ENCODE results near the gene COL9A3.

Gene COL9A3

GRCh38 chr20:62792940-62793756, 23.7 kb upstream of the COL9A3 start:
- H3K4me3 ChIP-seq (ENCODE audit: low read depth, low read length) = no peak overlapping the region

GRCh38 chr20:62793757-62794006, 23.2 kb upstream of the COL9A3 start:
- TF ChIP-seq CTCF (IDR thresholded peaks at IDR 0.05; ENCODE audit: low read depth, low read length) = no peak
- peak overlapping the region; percentile 33 for H3K4me3 ChIP-seq (ENCODE audit: low read depth, low read length)

More at GRCh38 chr20:62792940-62793756, 23.7 kb upstream of the COL9A3 start:
- no peak for TF ChIP-seq CTCF (IDR thresholded peaks at IDR 0.05; ENCODE audit: low read depth, low read length)

DNA sequence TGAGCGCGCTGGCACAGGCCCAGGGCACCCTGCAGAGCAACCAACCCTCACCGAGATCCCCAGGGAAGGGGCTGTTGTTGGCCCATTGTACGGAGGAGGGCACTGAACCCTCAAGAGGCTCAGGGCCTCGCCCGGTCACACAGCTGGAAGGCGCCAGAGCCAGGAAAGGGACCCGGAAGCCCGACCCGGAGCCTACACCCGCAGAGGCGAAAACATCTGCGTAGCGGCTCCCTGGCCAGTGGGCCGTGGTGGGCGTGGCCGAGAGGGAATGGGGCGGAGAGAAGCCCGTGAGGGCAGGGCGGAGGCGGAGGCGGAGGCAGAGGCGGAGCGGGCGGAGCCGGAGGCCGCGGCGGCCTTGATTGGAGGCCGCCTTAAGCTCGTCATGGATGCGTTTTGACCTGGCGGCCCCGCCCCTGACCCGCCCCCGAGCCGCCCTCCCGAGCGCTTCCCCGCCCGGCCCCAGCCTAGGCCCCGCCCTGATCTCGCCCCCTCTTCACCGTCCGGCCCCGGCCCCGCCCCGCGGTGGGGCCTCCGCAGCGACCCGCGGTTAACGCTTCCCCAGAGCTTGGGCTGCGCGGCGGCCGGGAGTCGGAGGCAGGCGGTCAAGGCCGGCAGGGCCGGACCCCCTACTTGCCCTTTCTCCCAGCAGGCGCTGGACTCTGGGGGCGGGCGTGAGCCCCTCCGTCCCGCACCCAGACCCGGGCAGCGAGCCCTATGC, 22.7 kb upstream of the COL9A3 start:
- H3K4me3 ChIP-seq (ENCODE audit: low read depth, low read length) = peak overlapping the region; percentile 65

GRCh38 chr20:62795023-62795761, 21.7 kb upstream of the COL9A3 start:
- H3K4me3 ChIP-seq (ENCODE audit: low read depth, low read length) = peak overlapping the region; percentile 65
- TF ChIP-seq CTCF (IDR thresholded peaks at IDR 0.05; ENCODE audit: low read depth, low read length) = no peak

More for the DNA sequence above, 22.7 kb upstream of the COL9A3 start:
- no peak for TF ChIP-seq CTCF (IDR thresholded peaks at IDR 0.05; ENCODE audit: low read depth, low read length)

DNA sequence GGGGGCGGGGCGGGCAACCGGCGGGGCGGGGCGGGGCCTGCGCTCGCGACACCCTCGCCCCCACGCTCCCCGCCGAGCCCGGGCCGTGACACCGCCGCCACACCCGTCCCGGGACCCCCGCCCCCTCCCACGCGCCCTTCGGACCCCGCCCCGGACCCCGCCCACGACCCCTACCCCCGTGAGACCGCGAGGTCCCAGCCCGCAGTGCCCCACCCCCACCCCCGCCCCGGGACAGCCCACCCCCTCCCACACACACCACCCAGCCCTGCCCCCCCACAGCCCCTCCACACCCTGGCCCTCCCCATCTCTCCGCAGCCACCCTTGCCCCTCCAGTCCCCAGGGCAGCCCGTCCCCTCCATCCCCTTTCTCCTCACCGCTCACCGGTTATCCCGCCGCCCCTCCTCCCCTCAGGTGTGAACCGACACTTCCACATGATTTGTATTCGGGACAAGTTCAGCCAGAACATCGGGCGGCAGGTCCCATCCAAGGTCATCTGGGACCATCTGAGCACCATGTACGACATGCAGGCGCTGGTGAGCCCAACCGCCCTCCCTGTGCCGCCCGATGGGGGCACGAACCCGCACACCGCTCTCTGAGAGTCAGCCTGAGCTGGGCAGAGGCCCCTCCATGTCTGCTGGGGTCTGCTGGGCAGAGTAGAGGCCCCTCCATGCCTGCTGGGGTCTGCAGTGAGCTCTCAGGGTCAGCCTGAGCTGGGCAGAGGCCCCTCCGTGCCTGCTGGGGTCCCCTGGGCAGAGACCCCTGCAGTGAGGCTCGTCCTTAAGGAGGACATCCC, 20.0 kb upstream of the COL9A3 start:
- TF ChIP-seq CTCF (IDR thresholded peaks at IDR 0.05; ENCODE audit: low read depth, low read length) = no peak
- H3K4me3 ChIP-seq (ENCODE audit: low read depth, low read length) = peak overlapping the region; percentile 60

GRCh38 chr20:62797671-62798532, 18.9 kb upstream of the COL9A3 start:
- TF ChIP-seq CTCF (IDR thresholded peaks at IDR 0.05; ENCODE audit: low read depth, low read length) = no peak
- H3K4me3 ChIP-seq (ENCODE audit: low read depth, low read length) = peak overlapping the region; percentile 59
